ENCODE results near the gene ABCC5.
A peak's percentile ranks its signal among the peaks of the same experiment; 100 is the strongest.
"Not testable (repeated sequence)": the region's sequence is repeated elsewhere in the genome, so short reads cannot be mapped to it uniquely, and the experiment has no call there.

Gene ABCC5

GRCh38 chr3:184017672-184018423 lies at the start of gene ABCC5:
ABCC5 (minus strand) TSS chr3:184017884; CDS start chr3:184014392, 3,492 bp downstream.
- peak; percentile 93 for DNase-seq

DNA sequence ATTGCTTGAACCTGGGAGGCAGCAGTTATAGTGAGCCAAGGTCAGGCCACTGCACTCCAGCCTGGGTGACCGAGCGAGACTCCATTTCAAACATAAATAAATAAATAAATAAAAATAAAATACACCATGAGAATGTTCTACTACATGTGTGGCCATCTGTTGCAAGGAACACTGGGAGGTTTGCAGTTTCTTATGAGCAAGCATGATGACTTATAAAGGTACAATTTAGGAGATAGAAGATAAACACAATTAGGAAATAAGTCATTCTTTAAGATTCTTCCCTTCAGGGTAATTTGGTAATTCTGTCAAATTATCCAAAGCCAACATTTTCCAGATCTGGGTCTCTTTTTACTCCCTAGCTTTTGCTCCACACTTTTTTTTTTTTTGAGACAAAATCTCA lies 48.5 kb upstream of the ABCC5 start:
- no peak for DNase-seq

- DNase-seq, result no peak
These were observed 45.0 kb upstream of the ABCC5 start for GRCh38 chr3:184062637-184063036.

DNA sequence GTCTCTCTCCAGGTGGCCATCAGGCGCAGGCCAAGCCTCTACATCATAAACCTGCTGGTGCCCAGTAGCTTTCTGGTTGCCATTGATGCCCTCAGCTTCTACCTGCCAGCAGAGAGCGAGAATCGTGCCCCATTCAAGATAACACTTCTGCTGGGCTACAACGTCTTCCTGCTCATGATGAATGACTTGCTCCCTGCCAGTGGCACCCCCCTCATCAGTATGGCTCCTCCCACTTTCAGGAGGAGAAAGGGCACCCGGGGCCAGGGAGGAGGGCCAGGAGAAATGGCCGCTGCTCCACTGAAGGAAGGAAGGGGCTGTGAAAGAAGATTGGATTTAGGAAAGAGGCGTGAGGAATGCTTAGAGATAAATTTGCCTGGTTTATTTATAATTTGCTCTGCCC lies 41.7 kb upstream of the ABCC5 start:
- no peak for DNase-seq

DNA sequence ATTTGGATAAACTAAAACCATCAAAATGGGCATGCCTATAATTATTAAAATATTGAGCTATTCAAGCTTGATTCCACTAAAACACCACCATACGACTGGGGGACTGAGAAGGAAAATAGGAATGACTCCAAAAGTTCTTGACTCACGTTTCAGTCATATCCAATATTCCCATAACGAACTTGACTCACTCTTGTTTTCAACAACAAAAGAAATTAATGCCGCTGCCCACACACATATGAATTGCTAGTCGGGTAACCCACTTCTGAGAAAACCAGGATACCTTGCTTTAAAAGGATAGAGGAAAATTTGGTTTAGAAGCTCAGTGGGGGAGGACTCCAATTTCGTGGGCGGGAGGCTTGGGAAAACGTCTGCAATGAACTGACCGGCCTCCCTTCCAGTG lies 40.3 kb upstream of the ABCC5 start:
- no peak for DNase-seq

DNA sequence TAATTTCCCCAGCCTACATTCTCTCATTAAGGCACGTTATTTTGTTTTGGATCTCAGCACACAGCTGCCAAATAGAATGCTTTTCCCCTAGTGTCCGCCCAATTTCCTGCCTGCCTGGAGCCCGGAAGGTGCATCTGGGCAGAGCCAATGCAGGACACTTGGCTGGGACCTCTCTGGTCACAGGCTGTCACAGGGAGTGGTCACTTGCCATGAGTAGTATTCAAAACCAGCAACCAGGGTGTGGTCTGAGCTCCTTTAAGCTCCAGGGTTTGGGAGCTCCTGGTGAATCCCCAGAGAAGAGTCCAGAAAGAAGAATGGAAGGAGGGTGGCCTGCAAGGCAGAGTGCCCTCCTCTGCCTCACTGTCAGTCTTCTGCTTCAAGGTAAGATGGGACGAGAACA lies 35.1 kb upstream of the ABCC5 start, which contains the start of gene HTR3C:
TSS of gene HTR3C (plus strand) at position 281 of the 400 bp plus-strand sequence. CDS start at position 315, 34 bp downstream.
- DNase-seq, result no peak

DNA sequence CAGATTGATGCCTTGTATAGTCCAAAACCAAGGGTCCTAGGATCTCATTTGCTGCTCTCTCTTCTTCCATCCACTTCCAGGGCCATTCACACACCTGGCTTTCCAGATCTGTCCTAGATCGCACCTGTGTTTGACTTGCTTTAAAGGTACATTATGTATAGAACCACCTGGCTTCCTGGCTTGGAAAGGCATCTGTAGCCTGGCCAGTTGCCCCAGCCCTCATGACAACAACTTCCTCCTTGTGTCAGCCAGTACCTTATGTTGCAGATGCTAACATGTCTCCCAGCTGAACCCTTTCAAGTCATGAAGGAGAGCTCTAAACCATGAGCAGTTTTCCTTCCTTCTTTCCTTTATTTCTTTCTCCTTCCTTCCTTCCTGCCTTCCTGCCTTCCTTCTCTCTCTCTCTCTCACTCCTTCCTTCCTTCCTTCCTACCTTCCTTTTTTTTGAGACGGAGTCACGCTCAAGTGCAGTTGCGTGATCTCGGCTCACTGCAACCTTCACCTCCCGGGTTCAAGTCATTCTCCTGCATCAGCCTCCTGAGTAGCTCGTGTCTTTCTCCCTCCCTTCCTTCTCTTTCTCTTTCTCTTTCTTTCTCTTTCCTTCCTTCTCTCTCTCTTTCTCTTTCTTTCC lies 32.6 kb upstream of the ABCC5 start:
- DNase-seq, result no peak

DNA sequence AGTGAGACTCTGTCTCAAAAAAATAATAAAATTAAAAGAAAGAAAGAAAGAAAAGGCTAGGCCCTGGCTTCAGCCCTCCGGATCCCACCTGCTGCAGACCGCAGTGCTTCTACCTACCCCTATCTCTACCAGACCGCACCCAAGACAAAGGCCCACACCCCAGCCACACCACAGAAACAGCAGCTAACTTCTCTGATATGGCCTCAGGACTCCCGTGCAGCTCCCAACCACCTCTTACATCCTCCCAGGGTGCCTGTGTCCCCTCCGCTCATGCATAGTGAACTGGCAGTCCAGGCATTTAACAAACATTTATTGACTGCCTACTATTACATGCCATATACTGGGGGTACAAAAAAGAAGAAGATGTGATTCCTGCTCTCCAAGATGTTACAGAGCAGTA lies 28.3 kb upstream of the ABCC5 start:
- no peak for DNase-seq

DNA sequence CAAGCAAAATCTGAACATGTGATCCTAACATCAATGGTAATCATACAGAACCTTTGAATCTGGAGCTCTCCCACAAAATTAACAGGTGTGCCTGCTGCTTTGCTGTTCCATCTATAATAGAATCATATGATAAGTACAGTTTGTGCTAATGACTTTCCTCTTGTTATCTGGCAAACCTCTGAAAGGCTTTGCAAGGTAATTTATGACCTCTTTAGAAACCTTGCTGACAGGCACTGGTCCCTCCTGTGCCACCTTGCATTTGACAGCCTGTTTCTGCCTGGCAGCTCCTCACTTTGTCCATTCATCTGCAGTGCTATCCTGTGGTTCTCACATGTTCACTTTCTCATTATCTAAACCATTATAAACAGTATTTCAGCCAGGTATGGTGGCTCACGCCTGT lies 24.9 kb upstream of the ABCC5 start:
- peak; percentile 79 for DNase-seq

DNA sequence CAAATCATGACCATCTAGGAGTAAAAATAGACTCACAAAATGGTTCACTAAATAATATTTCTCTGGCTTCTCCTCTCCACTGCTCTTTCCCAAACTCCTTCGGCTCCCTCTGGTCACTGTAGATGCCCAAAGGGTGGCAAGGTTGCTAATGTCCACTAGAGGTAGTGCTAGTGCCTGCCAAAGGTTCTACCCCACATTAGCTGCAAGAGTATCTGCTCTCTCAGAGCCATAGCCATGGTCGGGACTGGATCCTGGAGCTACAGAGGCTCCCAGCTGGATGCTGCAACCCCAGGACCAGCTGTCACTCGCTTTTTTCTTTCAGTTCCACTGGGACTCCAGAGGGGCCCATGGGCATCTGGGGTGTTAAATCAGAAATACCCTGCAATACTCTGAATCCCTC lies 22.3 kb upstream of the ABCC5 start:
- no peak for DNase-seq

DNA sequence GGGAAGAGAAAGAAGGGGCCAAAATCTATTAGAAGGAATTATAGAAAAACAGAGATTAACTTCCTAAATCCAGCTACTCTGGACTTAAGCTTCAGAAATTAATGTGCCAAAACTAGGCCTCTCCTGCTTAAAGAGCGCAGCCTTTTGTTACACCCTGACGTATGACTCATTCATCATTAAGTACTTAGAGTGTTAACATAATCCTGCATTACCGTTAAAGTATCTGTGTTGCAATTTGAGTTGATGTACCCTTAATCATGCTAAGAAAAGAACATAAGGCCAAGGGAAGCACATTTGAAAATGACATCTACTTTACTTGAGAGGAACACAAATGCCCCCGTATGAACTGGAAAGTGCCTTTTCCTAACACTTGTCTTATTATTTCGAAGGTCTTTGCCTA lies 21.7 kb upstream of the ABCC5 start:
- DNase-seq, result peak; percentile 79

DNA sequence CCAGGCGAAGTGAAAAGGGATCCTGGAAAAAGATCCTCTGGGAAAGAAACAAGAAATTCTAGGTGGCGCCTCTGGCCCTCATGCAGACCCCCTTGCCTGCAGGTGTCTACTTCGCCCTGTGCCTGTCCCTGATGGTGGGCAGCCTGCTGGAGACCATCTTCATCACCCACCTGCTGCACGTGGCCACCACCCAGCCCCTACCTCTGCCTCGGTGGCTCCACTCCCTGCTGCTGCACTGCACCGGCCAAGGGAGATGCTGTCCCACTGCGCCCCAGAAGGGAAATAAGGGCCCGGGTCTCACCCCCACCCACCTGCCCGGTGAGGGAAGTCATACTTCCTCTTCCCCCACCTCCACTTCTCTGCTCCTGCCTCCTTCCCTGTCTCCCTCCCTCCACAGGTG lies 20.6 kb upstream of the ABCC5 start:
- DNase-seq, result not testable (repeated sequence)

GRCh38 chr3:184037816-184038215 lies 20.1 kb upstream of the ABCC5 start:
- DNase-seq, result no peak

DNA sequence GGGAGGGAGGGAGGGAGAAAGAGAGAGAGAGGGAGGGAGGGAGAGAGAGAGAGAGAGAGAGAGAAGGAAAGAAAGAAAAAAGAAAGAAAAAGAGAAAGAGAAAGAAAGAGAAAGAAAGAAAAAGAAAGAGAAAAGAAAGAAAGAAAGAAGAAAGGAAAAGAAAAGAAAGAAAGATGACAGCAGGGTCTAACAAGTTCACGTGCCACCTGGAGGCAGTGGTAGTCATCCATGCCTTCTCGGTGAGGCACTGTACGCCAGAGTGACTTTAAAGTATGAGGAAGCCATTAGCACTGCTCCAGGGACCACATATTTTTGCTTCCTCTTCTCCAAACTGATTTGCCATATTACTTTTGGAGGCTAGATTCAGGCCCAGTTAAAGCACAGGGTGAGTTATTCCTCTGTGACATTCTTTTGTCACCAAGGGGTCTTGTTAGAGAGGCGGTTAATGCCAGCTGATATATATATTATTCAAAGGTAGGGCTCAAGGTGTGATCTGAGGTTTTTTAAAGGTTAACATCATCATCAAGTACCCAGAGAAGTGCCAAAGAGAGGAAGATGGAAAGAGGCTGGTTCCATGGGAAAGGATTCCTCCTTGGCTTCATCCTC lies 13.6 kb upstream of the ABCC5 start, which contains the start of gene HTR3D:
TSS of gene HTR3D (plus strand) at position 556 of the 606 bp plus-strand sequence. CDS start at position 556, 0 bp downstream.
- no peak for DNase-seq

DNA sequence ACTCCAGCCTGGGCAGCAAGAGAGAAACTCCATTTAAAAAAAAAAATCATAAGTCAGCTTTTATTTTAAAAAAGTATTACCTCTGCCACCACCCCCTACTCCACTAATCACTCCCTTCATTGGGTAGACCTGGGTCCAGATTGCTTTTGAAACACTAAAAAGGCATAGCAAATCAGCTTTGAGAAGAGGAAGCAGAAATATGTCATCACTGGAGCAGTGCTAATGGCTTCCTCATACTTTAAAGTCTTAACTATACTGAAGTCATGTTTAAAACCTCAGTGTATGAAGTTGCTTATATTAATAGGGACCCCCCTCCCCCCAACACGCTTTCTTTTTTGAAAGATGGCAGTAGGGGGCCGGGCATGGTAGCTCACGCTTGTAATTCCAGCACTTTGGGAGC lies 12.9 kb upstream of the ABCC5 start:
- no peak for DNase-seq

DNA sequence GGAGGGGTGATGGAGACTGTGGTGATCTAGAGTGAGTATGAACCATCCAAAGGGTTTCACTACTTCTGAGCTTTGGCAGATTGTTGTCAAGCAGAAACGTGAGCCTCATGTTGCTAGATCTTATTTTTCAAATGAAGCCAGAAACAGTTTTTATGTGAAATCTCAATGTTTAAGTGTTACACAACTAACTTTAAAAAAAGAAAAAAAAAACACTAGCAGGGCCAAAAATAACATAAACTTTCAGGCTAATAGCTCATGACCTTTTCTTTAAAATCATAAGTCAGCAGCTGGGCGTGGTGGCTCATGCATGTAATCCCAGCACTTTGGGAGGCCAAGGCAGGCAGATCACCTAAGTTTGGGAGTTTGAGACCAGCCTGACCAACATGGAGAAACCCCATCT lies 11.8 kb upstream of the ABCC5 start:
- no peak for DNase-seq

DNA sequence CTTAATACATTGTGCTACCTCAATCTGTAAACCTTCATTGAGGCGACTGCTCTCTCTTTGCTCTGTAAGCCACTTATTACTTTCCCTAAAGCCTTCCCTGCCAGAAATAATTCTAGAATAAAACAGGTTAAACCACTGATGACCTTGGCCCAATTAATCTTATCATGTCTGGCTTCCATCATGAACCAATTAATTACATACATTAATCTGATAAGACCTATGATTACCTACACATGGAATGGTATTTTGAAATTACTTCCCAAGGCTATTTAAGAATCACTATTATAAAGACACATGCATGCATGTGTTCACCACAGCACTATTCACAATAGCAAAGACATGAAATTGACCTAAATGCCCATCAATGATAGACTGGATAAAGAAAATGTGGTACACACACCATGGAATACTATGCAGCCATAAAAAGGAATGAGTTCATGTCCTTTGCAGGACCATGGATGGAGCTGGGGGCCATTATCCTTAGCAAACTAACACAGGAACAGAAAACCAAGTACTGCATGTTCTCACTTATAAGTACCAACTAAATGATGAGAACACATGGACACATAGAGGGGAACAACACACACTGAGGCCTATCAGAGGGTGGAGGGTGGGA lies 10.7 kb upstream of the ABCC5 start:
- not testable (repeated sequence) for DNase-seq

GRCh38 chr3:184025256-184025655 lies 7.6 kb upstream of the ABCC5 start:
- not testable (repeated sequence) for DNase-seq

- no peak for DNase-seq
These were observed 4.6 kb upstream of the ABCC5 start for GRCh38 chr3:184022323-184022722.

DNA sequence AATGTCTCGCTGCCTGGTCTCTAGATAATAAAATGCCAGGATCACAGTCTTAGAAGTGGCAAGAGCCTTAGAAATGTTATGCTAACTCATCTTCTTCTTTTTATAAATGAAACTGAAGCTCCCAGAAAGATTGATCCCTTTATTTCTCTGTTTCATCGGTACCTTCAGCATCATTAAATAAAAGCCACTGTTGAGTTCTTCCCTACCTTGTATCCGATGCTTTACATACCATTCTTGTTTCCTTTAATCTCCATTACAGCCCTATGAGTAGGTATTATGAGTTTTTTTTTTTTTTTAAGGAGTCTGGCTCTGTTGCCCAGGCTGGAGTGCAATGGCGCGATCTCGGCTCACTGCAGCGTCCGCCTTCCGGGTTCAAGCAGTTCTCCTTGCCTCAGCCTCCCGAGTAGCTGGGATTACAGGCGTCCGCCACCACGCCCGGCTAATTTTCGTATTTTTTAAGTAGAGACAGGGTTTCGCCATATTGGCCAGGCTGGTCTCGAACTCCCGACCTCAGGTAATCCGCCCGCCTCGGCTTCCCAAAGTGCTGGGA lies 815 bp upstream of the ABCC5 start:
- no peak for DNase-seq

- DNase-seq, result peak; percentile 73
These were observed 643 bp downstream of the ABCC5 start for GRCh38 chr3:184016811-184017671.

DNA sequence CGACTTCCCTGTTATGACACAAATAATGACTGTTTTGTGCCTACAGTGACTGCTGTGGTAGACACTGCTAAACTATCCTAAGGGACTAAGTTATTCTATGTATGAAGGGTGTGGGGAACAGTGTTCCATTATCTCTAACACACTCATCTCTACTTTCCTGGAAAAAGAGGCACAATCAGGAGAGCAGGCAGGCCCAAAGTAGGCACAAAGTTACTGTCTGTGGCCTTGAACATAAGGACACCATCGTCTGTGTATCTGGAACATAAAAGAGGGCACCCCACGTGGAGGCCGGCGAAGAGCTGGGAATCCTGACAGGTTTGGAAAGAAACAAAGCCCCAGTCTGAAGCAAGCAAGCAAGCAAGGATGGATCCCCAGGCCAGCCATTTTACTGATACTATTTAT lies 1.5 kb downstream of the ABCC5 start:
- DNase-seq, result no peak

Data from NCI-H1436 (cell line).